Ascending aorta (tissue), 2 donors: ENCODE measurements around the gene CT47C1. TPM values are rescaled to one million over a fixed set of nuclear protein-coding genes. Genes with fewer than 3 reads are reported as not detected.

Experiments used
- DNase-seq, 2 donors: peaks; one replicate each; pipeline ENCODE4 v3.0.0-alpha.2; 2019; ENCODE audit warnings: low spot score in 2 of 2
- H3K27ac ChIP-seq, 2 donors: fragments of 200-600 bp; sonication (generic); one replicate each; pipeline ENCODE4 v1.5.1; 2016 to 2017; ENCODE audit warnings: mild to moderate bottlenecking in 1 of 2
- H3K27me3 ChIP-seq: fragments of 200-600 bp; sonication (generic); one replicate; pipeline ENCODE4 v1.5.1; 2017
- H3K36me3 ChIP-seq, 2 donors: fragments of 200-600 bp; sonication (generic); one replicate each; pipeline ENCODE4 v1.5.1; 2016
- H3K4me1 ChIP-seq, 2 donors: fragments of 200-600 bp; sonication (generic); one replicate each; pipeline ENCODE4 v1.5.1; 2016 to 2017; ENCODE audit warnings: mild to moderate bottlenecking in 1 of 2
- H3K4me3 ChIP-seq, 2 donors: fragments of 200-600 bp; sonication (generic); one replicate each; pipeline ENCODE4 v1.5.1; 2016 to 2017; ENCODE audit warnings: mild to moderate bottlenecking in 1 of 2
- H3K9me3 ChIP-seq, 2 donors: fragments of 200-600 bp; sonication (generic); one replicate each; pipeline ENCODE4 v1.5.1; 2016
- intact Hi-C: fragments of 100-400 bp; cut with DNase I; formaldehyde crosslinking; loops from one replicate; pipeline ENCODE4 v1.15.1; 2023
- total RNA-seq: library from RNA; depleted of rRNA; stranded (reverse); fragments of >200 nt; gene quantifications from one replicate; pipeline ENCODE4 v1.1.0, GENCODE V29; 2016
- TF ChIP-seq, protein P1 (sequence below), 3 experiments: fragments of 200-600 bp in 2 of 3; fragments of 450-650 bp in 1 of 3; sonication (generic) in 2 of 3; IDR thresholded peaks; one replicate each; pipeline ENCODE4 v1.5.1; 2016 to 2019; ENCODE audit warnings: antibody characterized with exemption in 3 of 3, mild to moderate bottlenecking in 1 of 3, moderate library complexity in 1 of 3

CT47C1 gene
- total RNA-seq, 1 donor from 2014 or later = not detected

DNA sequence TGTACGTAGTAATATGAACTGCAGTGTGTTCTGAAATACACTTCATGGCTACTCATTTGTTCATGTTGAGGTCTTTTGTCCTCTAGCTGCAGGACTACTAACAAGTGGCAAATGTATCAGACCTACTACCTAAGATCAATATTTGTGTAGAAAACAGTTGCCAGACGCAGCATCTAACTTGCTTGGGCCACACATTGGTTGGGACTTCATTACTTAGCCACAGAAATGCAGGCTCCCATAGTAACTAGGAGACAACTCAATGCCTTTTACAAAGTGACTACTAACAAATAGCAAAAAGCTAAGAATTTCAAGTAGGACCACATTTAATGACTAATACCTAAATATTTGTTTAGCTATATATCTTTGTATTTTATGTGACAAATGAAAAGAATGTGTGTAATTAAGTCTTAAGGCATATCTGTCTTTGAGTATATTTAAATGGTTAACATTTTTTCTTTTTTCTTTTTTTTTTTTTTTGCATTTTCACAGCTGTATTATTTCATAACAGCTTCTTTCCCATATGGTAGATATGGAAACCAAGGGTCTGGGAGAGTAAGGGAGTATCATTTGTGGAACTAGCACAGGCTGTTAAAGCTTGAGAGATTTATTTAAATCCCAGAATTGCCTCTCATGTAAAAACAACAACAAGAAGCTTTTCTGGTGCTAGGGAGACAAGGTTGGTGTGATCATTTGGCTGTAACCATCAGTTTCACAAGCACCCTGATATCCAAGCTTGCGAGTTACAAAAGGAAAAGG, 2.7 kb downstream of the CT47C1 start:
- H3K4me3 ChIP-seq = no peak overlapping the region
- H3K9me3 ChIP-seq = no peaks in the 10 kb centered on the region
- intact Hi-C loops = no loop called here
- no peaks in the 10 kb centered on the region for H3K4me1 ChIP-seq
- TF ChIP-seq, protein P1, sequence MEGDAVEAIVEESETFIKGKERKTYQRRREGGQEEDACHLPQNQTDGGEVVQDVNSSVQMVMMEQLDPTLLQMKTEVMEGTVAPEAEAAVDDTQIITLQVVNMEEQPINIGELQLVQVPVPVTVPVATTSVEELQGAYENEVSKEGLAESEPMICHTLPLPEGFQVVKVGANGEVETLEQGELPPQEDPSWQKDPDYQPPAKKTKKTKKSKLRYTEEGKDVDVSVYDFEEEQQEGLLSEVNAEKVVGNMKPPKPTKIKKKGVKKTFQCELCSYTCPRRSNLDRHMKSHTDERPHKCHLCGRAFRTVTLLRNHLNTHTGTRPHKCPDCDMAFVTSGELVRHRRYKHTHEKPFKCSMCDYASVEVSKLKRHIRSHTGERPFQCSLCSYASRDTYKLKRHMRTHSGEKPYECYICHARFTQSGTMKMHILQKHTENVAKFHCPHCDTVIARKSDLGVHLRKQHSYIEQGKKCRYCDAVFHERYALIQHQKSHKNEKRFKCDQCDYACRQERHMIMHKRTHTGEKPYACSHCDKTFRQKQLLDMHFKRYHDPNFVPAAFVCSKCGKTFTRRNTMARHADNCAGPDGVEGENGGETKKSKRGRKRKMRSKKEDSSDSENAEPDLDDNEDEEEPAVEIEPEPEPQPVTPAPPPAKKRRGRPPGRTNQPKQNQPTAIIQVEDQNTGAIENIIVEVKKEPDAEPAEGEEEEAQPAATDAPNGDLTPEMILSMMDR (IDR thresholded peaks at IDR 0.05) = no peak
- H3K27me3 ChIP-seq = no peaks in the 10 kb centered on the region
- no peak for DNase-seq
- H3K27ac ChIP-seq = no peak overlapping the region
- H3K36me3 ChIP-seq = no peaks in the 10 kb centered on the region

GRCh38 chrX:119082278-119082677, 9.5 kb downstream of the CT47C1 start:
- intact Hi-C loops = no loop called here
- Histone ChIP-seq H3K9me3 (no peaks in the 10 kb centered on the region), H3K4me1 (no peaks in the 10 kb centered on the region), H3K27me3 (no peaks in the 10 kb centered on the region), H3K4me3 (no peak overlapping the region), H3K27ac (no peak overlapping the region), H3K36me3 (no peaks in the 10 kb centered on the region)
- no peak for DNase-seq
- TF ChIP-seq, protein P1 (IDR thresholded peaks at IDR 0.05) = no peak

GRCh38 chrX:119084766-119085165, 12.0 kb downstream of the CT47C1 start:
- H3K27ac ChIP-seq = no peak overlapping the region
- no peaks in the 10 kb centered on the region for H3K9me3 ChIP-seq
- TF ChIP-seq, protein P1 (IDR thresholded peaks at IDR 0.05) = no peak
- H3K27me3 ChIP-seq = no peaks in the 10 kb centered on the region
- no peaks in the 10 kb centered on the region for H3K36me3 ChIP-seq
- intact Hi-C loops = no loop called here
- no peaks in the 10 kb centered on the region for H3K4me1 ChIP-seq
- no peak overlapping the region for H3K4me3 ChIP-seq
- no peak for DNase-seq

DNA sequence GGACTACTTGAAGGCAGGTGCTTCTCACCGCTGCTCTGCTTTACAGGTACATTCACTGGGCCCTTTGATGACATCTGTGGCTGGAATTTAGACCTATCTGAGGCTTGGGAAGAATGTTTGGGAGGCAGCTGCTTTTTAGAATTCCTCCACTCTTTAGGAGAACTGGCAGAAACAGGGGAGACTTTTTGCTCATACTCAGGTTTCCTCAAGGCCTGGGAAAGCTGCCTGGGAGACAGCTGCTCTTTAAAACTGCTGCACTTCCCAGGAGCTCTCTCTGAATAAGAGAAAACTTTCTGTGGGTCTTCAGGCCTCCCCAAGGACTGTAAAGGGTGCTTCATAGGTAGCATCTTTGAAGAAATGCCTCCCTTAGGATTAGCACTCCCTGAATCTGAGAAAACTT, 14.3 kb downstream of the CT47C1 start:
- Histone ChIP-seq H3K27ac (no peak overlapping the region), H3K4me3 (no peak overlapping the region), H3K36me3 (no peaks in the 10 kb centered on the region), H3K9me3 (no peaks in the 10 kb centered on the region), H3K27me3 (no peaks in the 10 kb centered on the region), H3K4me1 (no peaks in the 10 kb centered on the region)
- intact Hi-C loops = no loop called here
- no peak for DNase-seq
- TF ChIP-seq, protein P1 (IDR thresholded peaks at IDR 0.05) = no peak

DNA sequence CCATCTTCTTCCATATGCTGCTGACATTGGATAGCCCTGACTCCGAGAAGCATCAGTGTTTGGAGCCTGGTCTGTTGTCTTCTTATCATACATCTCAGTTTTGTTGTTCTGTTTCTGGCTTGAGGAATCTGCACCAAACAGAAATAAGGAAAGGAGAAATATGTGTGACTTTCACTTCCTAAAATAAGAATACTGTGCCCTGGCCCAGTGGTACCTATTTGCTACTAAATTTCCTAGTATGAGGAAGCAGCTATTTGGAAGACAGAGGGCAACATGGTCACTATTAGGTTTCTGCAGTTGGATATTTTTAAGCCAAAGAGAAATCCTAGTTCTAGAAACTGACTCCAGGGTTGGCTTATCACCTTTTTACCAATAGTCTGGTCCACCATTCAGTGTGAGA, 16.8 kb downstream of the CT47C1 start:
- H3K4me3 ChIP-seq = no peak overlapping the region
- H3K9me3 ChIP-seq = no peaks in the 10 kb centered on the region
- TF ChIP-seq, protein P1 (IDR thresholded peaks at IDR 0.05) = no peak
- no peak for DNase-seq
- H3K27me3 ChIP-seq = no peaks in the 10 kb centered on the region
- no peak overlapping the region for H3K27ac ChIP-seq
- intact Hi-C loops = no loop called here
- H3K4me1 ChIP-seq = no peaks in the 10 kb centered on the region
- no peaks in the 10 kb centered on the region for H3K36me3 ChIP-seq
